Right atrium auricular region (tissue), 2 donors: ENCODE measurements around the gene AEBP2. TPM values are rescaled to one million over a fixed set of nuclear protein-coding genes. Genes with fewer than 3 reads are reported as not detected.
"Not testable (repeated sequence)": the region's sequence is repeated elsewhere in the genome, so short reads cannot be mapped to it uniquely, and the experiment has no call there.

ENCODE experiments used
- DNase-seq: peaks from one replicate; pipeline ENCODE4 v3.0.0-alpha.2; 2019; ENCODE audit warnings: low spot score
- H3K27ac ChIP-seq, 2 donors: fragments of 200-600 bp; sonication (generic); 1 replicate in 1 of 2; 2 replicates in 1 of 2; pipeline ENCODE4 v1.5.1; 2016 to 2019
- H3K27me3 ChIP-seq, 2 donors: fragments of 200-600 bp; sonication (generic); one replicate each; pipeline versions ENCODE4 v1.5.1 to v1.6.0; 2017 to 2019
- H3K36me3 ChIP-seq: fragments of 200-600 bp; sonication (generic); one replicate; pipeline ENCODE4 v1.5.1; 2016
- H3K4me1 ChIP-seq, 2 donors: fragments of 200-600 bp; sonication (generic); one replicate each; pipeline versions ENCODE4 v1.5.1 to v1.6.0; 2017 to 2019
- H3K4me3 ChIP-seq, 2 donors: fragments of 200-600 bp; sonication (generic); 1 replicate in 1 of 2; 2 replicates in 1 of 2; pipeline ENCODE4 v1.5.1; 2017 to 2019; ENCODE audit warnings: mild to moderate bottlenecking in 1 of 2, moderate library complexity in 1 of 2
- H3K9me3 ChIP-seq, 2 donors: fragments of 200-600 bp; sonication (generic); one replicate each; pipeline ENCODE4 v1.5.1; 2019
- CTCF ChIP-seq, 2 donors: fragments of 200-600 bp; sonication (generic); IDR thresholded peaks; one replicate each; pipeline ENCODE4 v1.5.1; 2019; ENCODE audit warnings: antibody characterized with exemption in 2 of 2
- total RNA-seq, 2 donors: library from RNA; depleted of rRNA; stranded (reverse); fragments of >200 nt; gene quantifications; one replicate each; pipeline ENCODE4 v1.1.0, GENCODE V29; 2016

AEBP2 gene
- total RNA-seq, 2 donors from 2014 or later, result 14.2 to 15.4 TPM

DNA sequence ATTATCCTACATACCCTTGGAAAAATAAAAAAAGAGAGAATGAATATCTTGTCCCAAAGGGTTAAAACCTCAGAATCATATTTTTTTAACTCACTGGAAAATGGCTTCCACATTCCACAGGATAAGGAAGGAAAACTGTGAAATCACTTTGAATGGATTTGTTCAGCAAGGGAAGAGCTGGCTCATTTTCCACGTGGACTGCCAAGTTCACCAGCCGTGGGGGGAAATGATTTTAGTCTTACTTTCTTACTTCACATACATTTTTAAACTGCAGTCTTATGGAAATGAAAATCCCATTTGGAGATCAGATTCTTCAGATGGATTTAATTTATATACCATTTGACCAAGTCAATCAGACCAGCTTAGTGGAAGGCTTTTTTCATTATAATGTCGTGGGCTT is 29.9 kb upstream of the AEBP2 start:
- TF ChIP-seq CTCF (IDR thresholded peaks at IDR 0.05), result no peak
- peaks cover 0 to 22% of the 10 kb centered on the region in 2 donors for H3K4me1 ChIP-seq
- H3K36me3 ChIP-seq, result no peaks in the 10 kb centered on the region
- no peaks in the 10 kb centered on the region for H3K27me3 ChIP-seq
- no peaks in the 10 kb centered on the region for H3K9me3 ChIP-seq
- peak overlapping the region in 1 of 2 donors; percentile 39 for H3K27ac ChIP-seq
- no peak overlapping the region for H3K4me3 ChIP-seq
- DNase-seq, result no peak

DNA sequence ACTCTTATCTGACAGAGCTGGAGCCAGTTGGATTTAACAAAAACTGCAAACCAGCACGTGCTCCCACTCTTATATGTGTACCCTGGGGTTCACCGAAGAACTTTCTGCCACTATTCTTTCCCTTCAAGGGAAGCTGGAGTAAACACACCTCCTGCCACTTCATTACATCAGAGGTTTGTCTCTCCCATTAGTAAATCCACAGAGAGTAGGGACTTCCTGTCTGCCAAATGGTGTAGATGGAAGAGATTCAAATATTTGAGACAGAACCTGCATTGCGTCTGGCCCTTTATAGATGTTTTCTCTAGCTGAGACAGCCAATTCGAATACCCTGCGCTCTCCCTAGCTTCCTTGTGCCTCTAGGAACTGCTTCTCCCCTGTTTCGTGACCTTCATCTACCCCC is 29.1 kb upstream of the AEBP2 start:
- Histone ChIP-seq H3K36me3 (no peaks in the 10 kb centered on the region), H3K27me3 (no peaks in the 10 kb centered on the region), H3K4me1 (peaks cover 0 to 22% of the 10 kb centered on the region in 2 donors), H3K9me3 (no peaks in the 10 kb centered on the region), H3K4me3 (no peak overlapping the region), H3K27ac (peak overlapping the region; percentile 39 to 56)
- DNase-seq, result no peak
- no peak for TF ChIP-seq CTCF (IDR thresholded peaks at IDR 0.05)

- no peak for DNase-seq
- peak overlapping the region; percentile 39 to 56 for H3K27ac ChIP-seq
- H3K4me3 ChIP-seq, result no peak overlapping the region
- TF ChIP-seq CTCF (IDR thresholded peaks at IDR 0.05), result no peak
- H3K9me3 ChIP-seq, result no peaks in the 10 kb centered on the region
- H3K4me1 ChIP-seq, result peaks cover 0 to 22% of the 10 kb centered on the region in 2 donors
- H3K36me3 ChIP-seq, result no peaks in the 10 kb centered on the region
- no peaks in the 10 kb centered on the region for H3K27me3 ChIP-seq
Observed at GRCh38 chr12:19410629-19411185, 28.6 kb upstream of the AEBP2 start.

GRCh38 chr12:19411234-19412204 is 27.8 kb upstream of the AEBP2 start:
- no peak for TF ChIP-seq CTCF (IDR thresholded peaks at IDR 0.05)
- no peaks in the 10 kb centered on the region for H3K27me3 ChIP-seq
- no peak for DNase-seq
- H3K4me3 ChIP-seq, result no peak overlapping the region
- H3K36me3 ChIP-seq, result no peaks in the 10 kb centered on the region
- peaks cover 0 to 22% of the 10 kb centered on the region in 2 donors for H3K4me1 ChIP-seq
- peak overlapping the region; percentile 39 to 56 for H3K27ac ChIP-seq
- H3K9me3 ChIP-seq, result no peaks in the 10 kb centered on the region

DNA sequence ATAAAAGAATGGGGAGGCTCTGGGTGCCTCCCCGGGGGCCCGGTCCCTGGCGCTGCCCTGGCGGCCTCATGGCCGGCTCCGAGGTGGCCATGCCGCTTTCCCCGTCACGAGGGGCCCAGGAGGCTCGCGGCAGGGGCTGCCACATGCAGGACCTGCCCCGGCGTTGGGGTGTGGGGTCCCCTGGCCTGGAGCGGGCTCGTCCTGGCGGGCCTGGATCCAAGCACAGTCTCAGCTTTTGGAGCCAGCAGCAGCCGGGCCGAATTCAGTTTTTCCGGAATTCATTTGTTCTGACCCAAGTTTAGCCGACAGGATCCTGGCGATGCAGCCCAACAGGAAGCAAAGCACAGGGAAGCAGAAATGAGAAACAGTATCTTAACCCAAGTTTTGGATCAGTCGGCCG is 26.4 kb upstream of the AEBP2 start:
- Histone ChIP-seq H3K27ac (peak overlapping the region; percentile 39 to 60), H3K4me3 (peak overlapping the region in 1 of 2 donors; percentile 29)

DNA sequence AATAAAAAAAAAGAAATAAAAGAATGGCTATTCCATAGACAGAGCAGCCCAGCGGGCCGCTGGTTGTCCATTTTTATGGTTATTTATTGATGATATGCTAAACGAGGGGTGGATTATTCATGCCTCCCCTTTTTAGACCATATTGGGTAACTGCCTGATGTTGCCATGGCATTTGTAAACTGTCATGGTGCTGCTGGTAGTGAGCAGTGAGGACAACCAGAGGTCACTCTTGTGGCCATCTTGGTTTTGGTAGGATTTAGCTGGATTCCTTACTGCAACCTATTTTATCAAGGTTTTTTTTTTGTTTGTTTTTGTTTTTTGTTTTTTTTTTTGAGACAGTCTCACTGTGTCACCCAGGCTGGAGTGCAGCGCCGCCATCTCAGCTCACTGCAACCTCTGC is 25.7 kb upstream of the AEBP2 start:
- not testable (repeated sequence) for H3K27me3 ChIP-seq, H3K4me3 ChIP-seq, H3K9me3 ChIP-seq, H3K36me3 ChIP-seq, DNase-seq, H3K27ac ChIP-seq
- H3K4me1 ChIP-seq, result peaks cover 0 to 22% of the 10 kb centered on the region in 2 donors

More for the DNA sequence above, 26.4 kb upstream of the AEBP2 start:
- H3K27me3 ChIP-seq, result no peaks in the 10 kb centered on the region
- peaks cover 0 to 22% of the 10 kb centered on the region in 2 donors for H3K4me1 ChIP-seq
- DNase-seq, result no peak
- no peaks in the 10 kb centered on the region for H3K9me3 ChIP-seq
- no peak for TF ChIP-seq CTCF (IDR thresholded peaks at IDR 0.05)
- H3K36me3 ChIP-seq, result no peaks in the 10 kb centered on the region
